Upper lobe of left lung (tissue), 6 donors: Measurements from ENCODE around the gene VAC14. TPM values are rescaled to one million over a fixed set of nuclear protein-coding genes. Genes with fewer than 3 reads are reported as not detected.
"Not testable (repeated sequence)": the region's sequence is repeated elsewhere in the genome, so short reads cannot be mapped to it uniquely, and the experiment has no call there.

ENCODE experiments used
- ATAC-seq, 2 donors: fragments of 200-7000 bp; cut with Tn5 transposase; one replicate each; pipeline ENCODE4 v1.9.1; 2022; ENCODE audit warnings: mild to moderate bottlenecking in 2 of 2, moderate library complexity in 2 of 2; ENCODE audit not compliant: low FRiP score in 2 of 2
- DNase-seq, 2 donors: peaks; one replicate each; pipeline ENCODE4 v3.0.0-alpha.2; 2019 to 2020
- H3K27ac ChIP-seq, 4 donors: fragments of 200-600 bp; sonication (generic); one replicate each; pipeline ENCODE4 v1.5.1; 2016 to 2019
- H3K27me3 ChIP-seq, 4 donors: fragments of 200-600 bp; sonication (generic); one replicate each; pipeline ENCODE4 v1.5.1; 2017 to 2019
- H3K36me3 ChIP-seq, 4 donors: fragments of 200-600 bp; sonication (generic); one replicate each; pipeline ENCODE4 v1.5.1; 2016 to 2019
- H3K4me1 ChIP-seq, 4 donors: fragments of 200-600 bp; sonication (generic); one replicate each; pipeline ENCODE4 v1.5.1; 2018 to 2019
- H3K4me3 ChIP-seq, 4 donors: fragments of 200-600 bp; sonication (generic); one replicate each; pipeline ENCODE4 v1.5.1; 2017 to 2019; ENCODE audit warnings: mild to moderate bottlenecking in 2 of 4, moderate library complexity in 1 of 4
- H3K9me3 ChIP-seq, 4 donors: fragments of 200-600 bp; sonication (generic); one replicate each; pipeline ENCODE4 v1.5.1; 2018 to 2019
- CTCF ChIP-seq, 6 experiments: fragments of 450-650 bp in 4 of 6; fragments of 200-600 bp in 2 of 6; sonication (generic) in 2 of 6; IDR thresholded peaks; one replicate each; pipeline ENCODE4 v1.5.1; 2016 to 2019; ENCODE audit warnings: antibody characterized with exemption in 6 of 6
- EP300 ChIP-seq, 4 donors: sonication (generic); formaldehyde crosslinking; IDR thresholded peaks; one replicate each; pipeline ENCODE4 v1.5.1; 2017; ENCODE audit warnings: antibody characterized with exemption in 4 of 4, control low read depth in 2 of 4
- POLR2A ChIP-seq, 4 donors: fragments of 450-650 bp; IDR thresholded peaks; one replicate each; pipeline ENCODE4 v1.5.1; 2016 to 2017; ENCODE audit warnings: antibody characterized with exemption in 4 of 4, mild to moderate bottlenecking in 2 of 4
- POLR2AphosphoS5 ChIP-seq, 2 donors: sonication (generic); formaldehyde crosslinking; IDR thresholded peaks; one replicate each; pipeline ENCODE4 v1.5.1; 2017; ENCODE audit warnings: antibody characterized with exemption in 2 of 2
- WGBS, 2 donors: methylation state at CpG; one replicate each; pipeline ENCODE4 v1.1.5; 2017 to 2018; 5-methylcytosine and 5-hydroxymethylcytosine counted together
- total RNA-seq, 6 donors: library from RNA; depleted of rRNA in 4 of 6; stranded (reverse); fragments of >200 nt in 4 of 6; gene quantifications; one replicate each; pipeline versions ENCODE4 v1.1.0 to v1.2.1, GENCODE V29; 2016 to 2021
- donor health status: DM: no; HTN: no; CAD: no; lungs with moderate emphysema.
- donor health status: DM: no; HTN: yes; CAD: no; lungs with severe emphysema.

Gene VAC14
- total RNA-seq, 6 donors from 2014 or later = 39.6 to 145 (median 57.4) TPM

GRCh38 chr16:70676675-70677498, 124.1 kb downstream of the VAC14 start:
- peak overlapping the region in 1 of 4 donors; percentile 22 for H3K27ac ChIP-seq
- WGBS, 2 donors = 86% methylated on average over 10 to 14 of the region's 14 CpGs
- no peak for ATAC-seq
- no peaks in the 10 kb centered on the region for H3K27me3 ChIP-seq
- peak in 1 of 2 donors; percentile 48 for DNase-seq
- no peak overlapping the region for H3K4me3 ChIP-seq
- H3K9me3 ChIP-seq = no peaks in the 10 kb centered on the region
- H3K36me3 ChIP-seq = peaks cover 27 to 80% (median 62%) of the 10 kb centered on the region in 4 donors
- no peak for TF ChIP-seq CTCF (IDR thresholded peaks at IDR 0.05)
- TF ChIP-seq EP300 (IDR thresholded peaks at IDR 0.05) = no peak
- TF ChIP-seq POLR2A (IDR thresholded peaks at IDR 0.05) = no peak
- TF ChIP-seq POLR2AphosphoS5 (IDR thresholded peaks at IDR 0.05) = no peak
- H3K4me1 ChIP-seq = peaks cover 13 to 24% (median 17%) of the 10 kb centered on the region in 4 donors

GRCh38 chr16:70675851-70676513, 125.0 kb downstream of the VAC14 start:
- DNase-seq = peak in 1 of 2 donors; percentile 17
- WGBS, 2 donors = 89 to 95% methylated on average over 3 to 7 of the region's 7 CpGs
- H3K9me3 ChIP-seq = no peaks in the 10 kb centered on the region
- H3K4me3 ChIP-seq = no peak overlapping the region
- peaks cover 27 to 87% (median 65%) of the 10 kb centered on the region in 4 donors for H3K36me3 ChIP-seq
- H3K27ac ChIP-seq = peak overlapping the region in 2 of 4 donors; percentile 22 to 36
- H3K4me1 ChIP-seq = peaks cover 4 to 15% (median 8%) of the 10 kb centered on the region in 4 donors
- ATAC-seq = peak in 1 of 2 donors; percentile 35
- H3K27me3 ChIP-seq = no peaks in the 10 kb centered on the region
- no peak for TF ChIP-seq EP300 (IDR thresholded peaks at IDR 0.05)
- no peak for TF ChIP-seq POLR2A (IDR thresholded peaks at IDR 0.05)
- no peak for TF ChIP-seq CTCF (IDR thresholded peaks at IDR 0.05)
- TF ChIP-seq POLR2AphosphoS5 (IDR thresholded peaks at IDR 0.05) = no peak

GRCh38 chr16:70674221-70675014, 126.5 kb downstream of the VAC14 start:
- Histone ChIP-seq H3K27me3 (no peaks in the 10 kb centered on the region), H3K4me3 (no peak overlapping the region), H3K4me1 (peaks cover 0 to 5% (median 0%) of the 10 kb centered on the region in 4 donors), H3K36me3 (peaks cover 22 to 99% (median 69%) of the 10 kb centered on the region in 4 donors), H3K27ac (no peak overlapping the region), H3K9me3 (no peaks in the 10 kb centered on the region)
- ATAC-seq (no peak), DNase-seq (no peak)
- TF ChIP-seq EP300 (IDR thresholded peaks at IDR 0.05) (no peak), POLR2AphosphoS5 (IDR thresholded peaks at IDR 0.05) (no peak), POLR2A (IDR thresholded peaks at IDR 0.05) (no peak), CTCF (IDR thresholded peaks at IDR 0.05) (no peak)
- WGBS, 2 donors = 91 to 92% methylated on average over 17 to 18 of the region's 18 CpGs

GRCh38 chr16:70670938-70671337, 130.0 kb downstream of the VAC14 start:
- not testable (repeated sequence) for H3K4me1 ChIP-seq, H3K4me3 ChIP-seq, H3K9me3 ChIP-seq, H3K27ac ChIP-seq, ATAC-seq, H3K27me3 ChIP-seq, DNase-seq
- WGBS, 2 donors = 87 to 88% methylated on average over 4 of the region's 4 CpGs
- peaks cover 12 to 95% (median 51%) of the 10 kb centered on the region in 4 donors for H3K36me3 ChIP-seq

GRCh38 chr16:70670175-70670574, 130.8 kb downstream of the VAC14 start:
- WGBS, 2 donors = 89 to 90% methylated on average over 2 of the region's 2 CpGs
- no peak for TF ChIP-seq CTCF (IDR thresholded peaks at IDR 0.05)
- TF ChIP-seq POLR2AphosphoS5 (IDR thresholded peaks at IDR 0.05) = no peak
- TF ChIP-seq POLR2A (IDR thresholded peaks at IDR 0.05) = no peak
- no peak for TF ChIP-seq EP300 (IDR thresholded peaks at IDR 0.05)
- Histone ChIP-seq H3K9me3 (no peaks in the 10 kb centered on the region), H3K27ac (no peak overlapping the region), H3K27me3 (no peaks in the 10 kb centered on the region), H3K4me1 (no peaks in the 10 kb centered on the region), H3K36me3 (peaks cover 17 to 95% (median 53%) of the 10 kb centered on the region in 4 donors), H3K4me3 (no peak overlapping the region)
- no peak for DNase-seq
- ATAC-seq = no peak
